Measurements from ENCODE around the gene MEI1. TPM values are rescaled to one million over a fixed set of nuclear protein-coding genes. Genes with fewer than 3 reads are reported as not detected.

MEI1 gene
- total and polyA plus RNA-seq, 2 donors (not counting 1 experiment from before 2014, with no cell fraction given), result 50.1 to 64.8 TPM

GRCh38 chr22:41842996-41843970, 144.0 kb downstream of the MEI1 start:
- peaks cover 83% of the 10 kb centered on the region for H3K4me1 Mint-ChIP-seq

More at GRCh38 chr22:41842996-41843970, 144.0 kb downstream of the MEI1 start:
- no peaks in the 10 kb centered on the region for H3K27me3 ChIP-seq (replicated peaks in 1 of 4; ENCODE audit: control extremely low read depth in 1 of 4, control insufficient read depth in 3 of 4, insufficient read depth in 4 of 4, low read length in 3 of 4)
- ChIA-PET CTCF (interaction anchor here (1.0 to 2.8 kb wide), 5 partner anchors 11 to 123 kb away, joined by 3 to 10 read pairs (median 3); partner anchors contain the start of genes SREBF2 and TNFRSF13C), POLR2A (interaction anchor here (0.5 to 1.6 kb wide), 4 partner anchors 12 to 62 kb away, joined by 4 to 6 read pairs (median 5); no protein-coding TSS in a partner anchor)
- no peak overlapping the region for H3K9ac ChIP-seq (ENCODE audit: low read length)
- H3K79me2 ChIP-seq (ENCODE audit: control insufficient read depth, insufficient read depth, low read length), result peaks cover 98% of the 10 kb centered on the region
- intact Hi-C loops (cut with micrococcal nuclease), result loop anchor here (2.0 kb wide), 1 partner anchor 14 kb away; no protein-coding TSS in a partner anchor
- no peak overlapping the region for H3K4me3 ChIP-seq (ENCODE audit: control extremely low read depth in 1 of 5, extremely low read depth in 1 of 5, insufficient read depth in 1 of 5, low read depth in 2 of 5, low read length in 4 of 5)
- no peaks in the 10 kb centered on the region for H3K9me3 Mint-ChIP-seq (ENCODE audit: insufficient read depth)
- peaks cover 51 to 65% of the 10 kb centered on the region in 2 donors for H3K4me1 ChIP-seq (ENCODE audit: control insufficient read depth in 2 of 2, insufficient read depth in 2 of 2, low read length in 2 of 2)
- peak overlapping the region; percentile 34 for H3K27ac Mint-ChIP-seq
- no peak for ATAC-seq (ENCODE audit: low read depth)
- H2AFZ ChIP-seq (ENCODE audit: insufficient read depth, low read depth, low read length, poor library complexity, severe bottlenecking), result no peak overlapping the region
- H3K4me2 ChIP-seq (replicated peaks; ENCODE audit: low read depth, low read length, poor library complexity, severe bottlenecking), result peak overlapping the region; percentile 13
- H3K27me3 Mint-ChIP-seq, result no peaks in the 10 kb centered on the region
- peak overlapping the region; percentile 21 for H3K4me3 Mint-ChIP-seq
- TF ChIP-seq EZH2 (IDR thresholded peaks at IDR 0.05; ENCODE audit: borderline replicate concordance, insufficient read depth, low read depth, low read length, poor library complexity, severe bottlenecking), result no peak
- TF ChIP-seq CTCF (IDR thresholded peaks at IDR 0.05), result no peak
- H4K20me1 ChIP-seq (ENCODE audit: control insufficient read depth, insufficient read depth, low read length, poor library complexity, severe bottlenecking), result peaks cover 57% of the 10 kb centered on the region
- peaks cover 0 to 44% of the 10 kb centered on the region in 2 experiments for H3K36me3 ChIP-seq (replicated peaks in 1 of 2; ENCODE audit: control extremely low read depth in 1 of 2, control insufficient read depth in 1 of 2, extremely low read depth in 1 of 2, insufficient read depth in 2 of 2, low read length in 1 of 2)
- WGBS (ENCODE audit: insufficient coverage), result 73% methylated on average over 5 of the region's 8 CpGs
- no peaks in the 10 kb centered on the region for H3K9me3 ChIP-seq (ENCODE audit: control extremely low read depth in 1 of 3, control insufficient read depth in 2 of 3, insufficient read depth in 1 of 3, low read length in 2 of 3)
- DNase-seq, result no peak
- peak overlapping the region; percentile 30 to 39 for H3K27ac ChIP-seq (ENCODE audit: low read length in 2 of 2)

All from B cell (primary cell).